Measurements from ENCODE around the gene KLK1.

KLK1 gene

GRCh38 chr19:50823389-50824042 lies at the start of gene KLK1:
TSS of gene KLK1 (minus strand) at chr19:50823787. CDS start at chr19:50823748, 39 bp downstream.
- DNase-seq (ENCODE audit: low spot score): no peak

- DNase-seq (ENCODE audit: low spot score): no peak
Measured at GRCh38 chr19:50873056-50873455, 49.5 kb upstream of the KLK1 start, which contains the start of gene KLK2. TSS of gene KLK2 (plus strand) at chr19:50873439. CDS start at chr19:50873474, 35 bp downstream.

DNA sequence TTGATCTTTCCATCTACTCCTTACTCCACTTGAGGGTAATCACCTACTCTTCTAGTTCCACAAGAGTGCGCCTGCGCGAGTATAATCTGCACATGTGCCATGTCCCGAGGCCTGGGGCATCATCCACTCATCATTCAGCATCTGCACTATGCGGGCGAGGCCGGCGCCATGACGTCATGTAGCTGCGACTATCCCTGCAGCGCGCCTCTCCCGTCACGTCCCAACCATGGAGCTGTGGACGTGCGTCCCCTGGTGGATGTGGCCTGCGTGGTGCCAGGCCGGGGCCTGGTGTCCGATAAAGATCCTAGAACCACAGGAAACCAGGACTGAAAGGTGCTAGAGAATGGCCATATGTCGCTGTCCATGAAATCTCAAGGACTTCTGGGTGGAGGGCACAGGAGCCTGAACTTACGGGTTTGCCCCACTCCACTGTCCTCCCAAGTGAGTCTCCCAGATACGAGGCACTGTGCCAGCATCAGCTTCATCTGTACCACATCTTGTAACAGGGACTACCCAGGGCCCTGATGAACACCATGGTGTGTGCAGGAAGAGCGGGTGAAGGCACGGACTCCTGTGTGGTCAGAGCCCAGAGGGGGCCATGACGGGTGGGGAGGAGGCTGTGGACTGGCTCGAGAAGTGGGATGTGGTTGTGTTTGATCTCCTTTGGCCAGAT lies 47.0 kb upstream of the KLK1 start:
- no peak for DNase-seq (ENCODE audit: low spot score)

- no peak for DNase-seq (ENCODE audit: low spot score)
Measured at GRCh38 chr19:50869479-50869878, 45.9 kb upstream of the KLK1 start.

DNA sequence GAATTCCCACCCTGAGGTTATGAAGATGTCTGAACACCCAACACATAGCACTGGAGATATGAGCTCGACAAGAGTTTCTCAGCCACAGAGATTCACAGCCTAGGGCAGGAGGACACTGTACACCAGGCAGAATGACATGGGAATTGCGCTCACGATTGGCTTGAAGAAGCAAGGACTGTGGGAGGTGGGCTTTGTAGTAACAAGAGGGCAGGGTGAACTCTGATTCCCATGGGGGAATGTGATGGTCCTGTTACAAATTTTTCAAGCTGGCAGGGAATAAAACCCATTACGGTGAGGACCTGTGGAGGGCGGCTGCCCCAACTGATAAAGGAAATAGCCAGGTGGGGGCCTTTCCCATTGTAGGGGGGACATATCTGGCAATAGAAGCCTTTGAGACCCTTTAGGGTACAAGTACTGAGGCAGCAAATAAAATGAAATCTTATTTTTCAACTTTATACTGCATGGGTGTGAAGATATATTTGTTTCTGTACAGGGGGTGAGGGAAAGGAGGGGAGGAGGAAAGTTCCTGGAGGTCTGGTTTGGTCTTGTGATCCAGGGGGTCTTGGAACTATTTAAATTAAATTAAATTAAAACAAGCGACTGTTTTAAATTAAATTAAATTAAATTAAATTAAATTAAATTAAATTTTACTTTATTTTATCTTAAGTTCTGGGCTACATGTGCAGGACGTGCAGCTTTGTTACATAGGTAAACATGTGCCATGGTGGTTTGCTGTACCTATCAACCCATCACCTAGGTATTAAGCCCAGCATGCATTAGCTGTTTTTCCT lies 38.1 kb upstream of the KLK1 start:
- no peak for DNase-seq (ENCODE audit: low spot score)

- DNase-seq (ENCODE audit: low spot score): no peak
Measured at GRCh38 chr19:50861010-50861409, 37.4 kb upstream of the KLK1 start.

DNA sequence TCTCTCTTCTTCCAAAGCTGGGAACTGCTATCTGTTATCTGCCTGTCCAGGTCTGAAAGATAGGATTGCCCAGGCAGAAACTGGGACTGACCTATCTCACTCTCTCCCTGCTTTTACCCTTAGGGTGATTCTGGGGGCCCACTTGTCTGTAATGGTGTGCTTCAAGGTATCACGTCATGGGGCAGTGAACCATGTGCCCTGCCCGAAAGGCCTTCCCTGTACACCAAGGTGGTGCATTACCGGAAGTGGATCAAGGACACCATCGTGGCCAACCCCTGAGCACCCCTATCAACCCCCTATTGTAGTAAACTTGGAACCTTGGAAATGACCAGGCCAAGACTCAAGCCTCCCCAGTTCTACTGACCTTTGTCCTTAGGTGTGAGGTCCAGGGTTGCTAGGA lies 36.3 kb upstream of the KLK1 start:
- DNase-seq (ENCODE audit: low spot score): no peak

DNA sequence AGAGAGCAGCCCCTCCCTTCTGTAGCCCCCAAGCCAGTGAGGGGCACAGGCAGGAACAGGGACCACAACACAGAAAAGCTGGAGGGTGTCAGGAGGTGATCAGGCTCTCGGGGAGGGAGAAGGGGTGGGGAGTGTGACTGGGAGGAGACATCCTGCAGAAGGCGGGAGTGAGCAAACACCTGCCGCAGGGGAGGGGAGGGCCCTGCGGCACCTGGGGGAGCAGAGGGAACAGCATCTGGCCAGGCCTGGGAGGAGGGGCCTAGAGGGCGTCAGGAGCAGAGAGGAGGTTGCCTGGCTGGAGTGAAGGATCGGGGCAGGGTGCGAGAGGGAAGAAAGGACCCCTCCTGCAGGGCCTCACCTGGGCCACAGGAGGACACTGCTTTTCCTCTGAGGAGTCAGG lies 35.3 kb upstream of the KLK1 start:
- DNase-seq (ENCODE audit: low spot score): no peak

GRCh38 chr19:50857366-50857765 lies 33.8 kb upstream of the KLK1 start:
- no peak for DNase-seq (ENCODE audit: low spot score)

GRCh38 chr19:50854636-50855410 lies 31.2 kb upstream of the KLK1 start, which contains the start of gene KLK3:
TSS of gene KLK3 (plus strand) at chr19:50854915. CDS start at chr19:50854956, 41 bp downstream.
- no peak for DNase-seq (ENCODE audit: low spot score)

DNA sequence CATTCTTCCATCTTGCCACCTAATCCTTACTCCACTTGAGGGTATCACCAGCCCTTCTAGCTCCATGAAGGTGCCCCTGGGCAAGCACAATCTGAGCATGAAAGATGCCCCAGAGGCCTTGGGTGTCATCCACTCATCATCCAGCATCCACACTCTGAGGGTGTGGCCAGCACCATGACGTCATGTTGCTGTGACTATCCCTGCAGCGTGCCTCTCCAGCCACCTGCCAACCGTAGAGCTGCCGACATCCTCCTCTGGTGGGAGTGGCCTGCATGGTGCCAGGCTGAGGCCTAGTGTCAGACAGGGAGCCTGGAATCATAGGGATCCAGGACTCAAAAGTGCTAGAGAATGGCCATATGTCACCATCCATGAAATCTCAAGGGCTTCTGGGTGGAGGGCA lies 28.0 kb upstream of the KLK1 start:
- DNase-seq (ENCODE audit: low spot score): no peak

- DNase-seq (ENCODE audit: low spot score): no peak
Measured at GRCh38 chr19:50850738-50851137, 27.2 kb upstream of the KLK1 start.

GRCh38 chr19:50844296-50844935 lies 20.8 kb upstream of the KLK1 start:
- no peak for DNase-seq (ENCODE audit: low spot score)

GRCh38 chr19:50843701-50844221 lies 20.2 kb upstream of the KLK1 start:
- no peak for DNase-seq (ENCODE audit: low spot score)

DNA sequence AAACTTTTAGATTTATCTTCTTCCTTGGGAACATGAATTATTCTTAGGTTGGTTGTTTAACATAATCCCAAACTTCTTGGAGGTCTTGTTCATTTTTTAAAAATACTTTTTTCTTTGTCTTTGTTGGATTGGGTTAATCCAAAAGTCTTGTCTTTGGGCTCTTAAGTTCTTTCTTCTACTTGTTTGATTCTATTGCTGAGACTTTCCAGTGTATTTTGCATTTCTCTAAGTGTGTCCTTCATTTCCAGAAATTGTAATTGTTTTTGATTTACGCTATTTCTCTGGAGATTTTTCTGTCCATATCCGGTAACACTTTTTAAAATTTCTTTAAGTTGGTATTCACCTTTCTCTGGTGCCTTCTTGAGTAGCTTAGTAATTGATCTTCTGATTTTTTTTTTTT lies 19.6 kb upstream of the KLK1 start:
- DNase-seq (ENCODE audit: low spot score): no peak

- DNase-seq (ENCODE audit: low spot score): no peak
Measured at GRCh38 chr19:50842130-50842529, 18.5 kb upstream of the KLK1 start.

DNA sequence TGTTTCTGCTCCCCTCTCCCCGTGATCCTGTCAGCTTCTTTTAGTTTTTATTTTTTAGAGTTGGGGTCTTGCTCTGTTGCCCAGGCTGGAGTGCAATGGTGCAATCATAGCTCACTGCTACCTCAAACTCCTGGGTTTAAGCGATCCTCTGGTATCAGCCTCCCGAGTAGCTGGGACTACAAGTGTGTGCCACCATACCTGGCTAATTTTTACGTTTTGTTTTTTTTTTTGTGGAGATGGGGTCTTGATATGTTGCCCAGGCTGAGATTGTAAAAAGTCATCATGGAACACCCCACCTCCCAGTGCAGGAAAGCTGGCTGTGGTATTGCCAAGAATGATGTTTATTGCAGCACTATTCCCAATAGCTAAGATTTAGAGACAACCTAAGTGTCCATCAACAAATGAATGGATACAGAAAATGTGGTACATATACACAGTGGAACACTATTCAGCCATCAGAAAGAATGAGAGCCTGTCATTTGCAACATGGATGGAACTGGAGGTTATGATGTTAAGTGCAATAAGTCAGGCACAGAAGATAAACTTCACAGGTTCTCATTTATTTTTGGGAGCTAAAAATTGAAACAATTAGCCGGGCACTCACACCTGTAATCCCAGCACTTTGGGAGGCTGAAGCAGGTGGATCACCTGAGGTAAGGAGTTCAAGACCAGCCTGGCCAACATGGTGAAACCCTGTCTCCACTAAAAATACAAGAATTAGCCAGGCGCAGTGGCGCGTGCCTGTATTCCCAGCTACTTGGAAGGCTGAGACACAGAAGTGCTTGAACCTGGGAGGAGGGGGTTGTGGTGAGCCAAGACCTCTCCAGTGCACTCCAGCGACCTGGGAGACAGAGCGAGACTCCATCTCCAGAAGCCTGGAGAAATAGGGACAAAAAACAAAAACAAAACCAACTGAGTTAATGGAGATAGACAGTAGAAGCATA lies 16.4 kb upstream of the KLK1 start:
- no peak for DNase-seq (ENCODE audit: low spot score)

GRCh38 chr19:50838239-50838638 lies 14.7 kb upstream of the KLK1 start:
- no peak for DNase-seq (ENCODE audit: low spot score)

GRCh38 chr19:50837300-50837699 lies 13.7 kb upstream of the KLK1 start:
- no peak for DNase-seq (ENCODE audit: low spot score)

DNA sequence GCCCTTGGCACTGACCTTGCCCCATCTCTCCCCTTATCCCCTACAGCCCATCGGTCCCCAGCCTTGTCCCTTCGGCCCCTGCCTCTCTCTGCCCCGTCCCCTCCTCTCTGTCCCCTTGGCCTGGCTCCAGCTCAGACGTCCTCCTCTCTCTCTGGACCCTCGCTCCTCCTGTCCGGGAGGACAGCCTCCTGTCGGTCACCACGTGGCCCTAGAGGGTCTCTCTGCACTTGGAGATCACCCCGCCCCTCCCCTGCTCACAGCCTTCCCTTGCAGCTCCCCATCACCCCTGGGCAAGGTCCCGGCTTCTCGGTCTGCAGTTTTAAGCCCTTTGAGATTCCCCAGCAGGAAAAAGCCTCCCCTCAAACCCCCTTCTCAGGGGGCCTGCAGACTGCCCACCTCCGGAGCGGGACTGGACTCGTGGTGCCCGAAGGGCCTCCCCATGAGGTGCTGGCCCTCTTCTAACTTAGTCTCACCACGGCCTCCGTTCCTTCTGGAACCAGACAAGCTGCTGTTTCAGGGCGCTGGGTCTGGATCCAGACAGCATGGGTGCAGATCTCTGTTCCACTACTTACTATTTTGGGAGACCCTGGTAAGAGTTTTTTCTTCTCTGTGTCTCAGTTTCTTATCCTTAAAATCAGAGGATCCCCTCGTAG lies 13.1 kb upstream of the KLK1 start:
- no peak for DNase-seq (ENCODE audit: low spot score)
